ENCODE data around the gene KIAA1210. TPM values are rescaled to one million over a fixed set of nuclear protein-coding genes. Genes with fewer than 3 reads are reported as not detected.

The KIAA1210 gene
- total RNA-seq, 6 experiments from 2014 or later: 0.02 TPM; not detected in 5

DNA sequence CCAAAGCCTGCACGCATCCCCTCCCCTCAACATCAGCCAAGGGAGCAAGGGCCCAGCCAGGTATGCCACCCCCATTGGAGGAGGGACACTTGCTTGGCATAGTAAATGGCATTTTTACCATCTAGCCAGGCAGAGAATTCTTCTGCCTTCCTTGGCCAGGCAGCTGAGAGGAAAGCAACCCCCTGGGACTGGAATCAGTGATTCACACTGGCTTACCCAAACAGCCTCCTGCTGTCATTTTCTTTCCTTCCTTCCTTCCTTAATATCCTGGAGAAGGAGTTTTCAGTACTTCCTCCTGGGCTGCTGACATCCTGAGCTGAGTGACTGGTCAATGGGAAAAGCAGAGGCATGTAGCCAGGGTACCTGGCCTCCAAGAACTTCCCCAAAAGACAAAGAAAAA is 28.6 kb upstream of the KIAA1210 start:
- H3K27ac ChIP-seq: no peak overlapping the region
- TF ChIP-seq POLR2A (IDR thresholded peaks at IDR 0.05): no peak
- TF ChIP-seq, protein P1, sequence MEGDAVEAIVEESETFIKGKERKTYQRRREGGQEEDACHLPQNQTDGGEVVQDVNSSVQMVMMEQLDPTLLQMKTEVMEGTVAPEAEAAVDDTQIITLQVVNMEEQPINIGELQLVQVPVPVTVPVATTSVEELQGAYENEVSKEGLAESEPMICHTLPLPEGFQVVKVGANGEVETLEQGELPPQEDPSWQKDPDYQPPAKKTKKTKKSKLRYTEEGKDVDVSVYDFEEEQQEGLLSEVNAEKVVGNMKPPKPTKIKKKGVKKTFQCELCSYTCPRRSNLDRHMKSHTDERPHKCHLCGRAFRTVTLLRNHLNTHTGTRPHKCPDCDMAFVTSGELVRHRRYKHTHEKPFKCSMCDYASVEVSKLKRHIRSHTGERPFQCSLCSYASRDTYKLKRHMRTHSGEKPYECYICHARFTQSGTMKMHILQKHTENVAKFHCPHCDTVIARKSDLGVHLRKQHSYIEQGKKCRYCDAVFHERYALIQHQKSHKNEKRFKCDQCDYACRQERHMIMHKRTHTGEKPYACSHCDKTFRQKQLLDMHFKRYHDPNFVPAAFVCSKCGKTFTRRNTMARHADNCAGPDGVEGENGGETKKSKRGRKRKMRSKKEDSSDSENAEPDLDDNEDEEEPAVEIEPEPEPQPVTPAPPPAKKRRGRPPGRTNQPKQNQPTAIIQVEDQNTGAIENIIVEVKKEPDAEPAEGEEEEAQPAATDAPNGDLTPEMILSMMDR (IDR thresholded peaks at IDR 0.05): no peak
- H3K36me3 ChIP-seq: no peaks in the 10 kb centered on the region
- H3K9me3 ChIP-seq: no peaks in the 10 kb centered on the region
- H3K4me3 ChIP-seq: no peak overlapping the region
- no CpG with 5 or more reads among the region's 1 CpG for WGBS (ENCODE audit: insufficient coverage, low coverage, low lambda C conversion rate, missing lambda C conversion rate)
- H3K27me3 ChIP-seq: peaks cover 0 to 3% of the 10 kb centered on the region in 2 donors
- DNase-seq: no peak
- intact Hi-C loops (cut with DNase I): no loop called here
- ATAC-seq: no peak
- no peaks in the 10 kb centered on the region for H3K4me1 ChIP-seq

DNA sequence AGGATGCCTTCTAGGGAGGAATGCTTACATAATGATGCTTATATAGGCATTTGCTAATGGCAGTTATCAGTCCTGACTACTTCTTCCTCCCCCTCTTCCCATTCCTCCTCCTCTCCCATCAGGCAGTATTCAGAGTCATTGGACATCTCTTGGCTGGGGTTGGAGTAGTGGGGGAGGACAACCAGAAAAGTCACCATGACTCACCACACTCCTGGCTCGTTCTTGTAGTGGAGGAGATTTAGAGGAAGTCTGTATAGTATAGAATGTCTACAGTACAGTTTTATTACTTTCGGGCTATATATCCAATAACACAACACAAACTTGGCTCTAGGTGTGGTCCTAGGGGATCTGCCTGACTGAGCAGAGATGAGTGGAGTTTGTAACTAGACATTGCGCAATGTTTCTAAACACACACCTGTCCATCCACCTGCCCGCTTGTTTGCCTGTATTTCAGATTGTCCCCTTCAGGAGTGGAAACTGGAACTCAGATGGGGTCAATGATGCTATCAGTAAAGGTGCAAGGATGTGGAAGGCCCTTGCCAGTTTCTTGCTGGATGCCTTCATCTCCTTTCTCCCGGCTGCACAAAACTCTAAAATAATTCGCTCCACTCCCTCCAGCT is 27.9 kb upstream of the KIAA1210 start:
- TF ChIP-seq, protein P1 (IDR thresholded peaks at IDR 0.05): no peak
- TF ChIP-seq POLR2A (IDR thresholded peaks at IDR 0.05): no peak
- Histone ChIP-seq H3K9me3 (no peaks in the 10 kb centered on the region), H3K36me3 (no peaks in the 10 kb centered on the region), H3K27ac (no peak overlapping the region), H3K4me3 (no peak overlapping the region), H3K27me3 (peaks cover 0 to 3% of the 10 kb centered on the region in 2 donors), H3K4me1 (no peaks in the 10 kb centered on the region)
- no peak for DNase-seq
- intact Hi-C loops (cut with DNase I): no loop called here
- ATAC-seq: peak in 3 of 4 donors; percentile 33 to 51 (median 40)
- WGBS (ENCODE audit: insufficient coverage, low coverage, low lambda C conversion rate, missing lambda C conversion rate): 31% methylated on average over 5 of the region's 6 CpGs

DNA sequence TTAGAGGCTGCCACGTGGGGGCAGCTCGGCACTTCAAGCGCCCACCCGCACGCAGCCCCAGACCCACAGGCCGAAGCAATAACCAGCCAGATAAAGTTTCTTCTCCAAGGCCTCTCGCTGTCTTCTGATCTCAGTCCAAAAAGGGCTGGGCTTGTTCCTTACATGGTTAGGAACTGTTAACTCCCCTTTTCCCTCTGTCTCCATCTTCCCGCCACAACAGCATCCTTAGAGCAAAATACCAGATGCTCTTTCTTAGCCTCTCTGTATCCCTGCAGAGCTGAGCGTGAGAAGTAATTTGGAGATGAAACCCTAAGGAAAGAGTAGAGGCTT is 23.4 kb upstream of the KIAA1210 start:
- Histone ChIP-seq H3K4me3 (no peak overlapping the region), H3K9me3 (no peaks in the 10 kb centered on the region), H3K27ac (no peak overlapping the region), H3K36me3 (no peaks in the 10 kb centered on the region), H3K27me3 (peaks cover 0 to 3% of the 10 kb centered on the region in 2 donors), H3K4me1 (peaks cover 0 to 12% (median 0%) of the 10 kb centered on the region in 4 donors)
- ATAC-seq (no peak), DNase-seq (no peak)
- TF ChIP-seq, protein P1 (IDR thresholded peaks at IDR 0.05): no peak
- no peak for TF ChIP-seq POLR2A (IDR thresholded peaks at IDR 0.05)
- 50% methylated on average over 4 of the region's 9 CpGs for WGBS (ENCODE audit: insufficient coverage, low coverage, low lambda C conversion rate, missing lambda C conversion rate)
- intact Hi-C loops (cut with DNase I): no loop called here

DNA sequence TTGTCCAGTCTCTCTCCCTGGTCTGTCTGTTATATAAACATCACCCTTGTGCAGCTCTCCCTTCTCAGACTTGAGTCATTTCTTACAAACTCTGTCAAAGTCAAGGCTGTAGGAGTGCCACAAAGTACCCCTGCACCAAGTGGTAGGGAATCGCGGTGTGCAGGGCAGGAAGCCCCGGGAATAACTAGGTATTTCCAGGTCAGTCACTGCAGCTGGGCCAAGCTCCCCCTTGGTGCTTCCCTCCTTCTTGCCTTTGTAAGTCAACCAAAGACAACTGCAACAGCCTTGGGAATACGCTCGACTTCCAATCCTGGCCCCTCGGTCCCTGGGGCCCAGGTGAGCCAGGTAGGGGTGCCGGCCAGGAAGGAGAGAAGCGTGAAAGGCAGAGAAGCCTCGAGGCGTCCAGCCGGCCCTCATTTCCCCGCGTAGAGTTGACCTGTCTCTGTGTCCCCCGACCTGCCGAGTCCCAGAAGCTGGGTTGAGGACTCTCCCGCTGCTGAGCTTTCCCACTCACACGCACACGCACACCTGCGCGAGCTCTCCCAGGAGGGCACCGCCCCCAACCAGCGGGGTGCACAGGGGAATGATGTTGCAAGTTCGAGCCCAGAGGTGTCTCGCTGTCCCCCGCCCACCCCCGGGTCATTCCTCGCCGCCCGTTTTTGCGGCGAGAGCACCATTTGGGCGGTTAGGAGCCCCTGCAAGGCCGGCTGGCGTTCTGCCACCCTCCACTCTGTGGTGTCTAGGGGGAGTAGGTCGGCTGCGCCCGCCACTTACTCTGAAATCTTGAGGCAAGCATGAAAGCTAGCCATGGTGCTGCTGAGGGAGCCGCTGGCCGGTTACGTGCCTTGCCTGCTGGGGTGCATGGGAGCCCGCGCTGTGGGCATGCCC is 22.8 kb upstream of the KIAA1210 start:
- no peaks in the 10 kb centered on the region for H3K36me3 ChIP-seq
- TF ChIP-seq, protein P1 (IDR thresholded peaks at IDR 0.05): no peak
- TF ChIP-seq POLR2A (IDR thresholded peaks at IDR 0.05): no peak
- no peaks in the 10 kb centered on the region for H3K9me3 ChIP-seq
- peaks cover 0 to 3% of the 10 kb centered on the region in 2 donors for H3K27me3 ChIP-seq
- H3K27ac ChIP-seq: no peak overlapping the region
- ATAC-seq: no peak
- H3K4me1 ChIP-seq: peaks cover 0 to 12% (median 0%) of the 10 kb centered on the region in 4 donors
- intact Hi-C loops (cut with DNase I): no loop called here
- DNase-seq: no peak
- no peak overlapping the region for H3K4me3 ChIP-seq
- 86% methylated on average over 3 of the region's 42 CpGs for WGBS (ENCODE audit: insufficient coverage, low coverage, low lambda C conversion rate, missing lambda C conversion rate)

Measured in right lobe of liver (tissue), 6 donors.